HG03175 (cell line): ENCODE results near the gene RHOJ.

Experiments
- ATAC-seq: cut with Tn5 transposase; IDR thresholded peaks from one replicate; pipeline ENCODE4 v1.9.1; 2021; ENCODE audit warnings: mild to moderate bottlenecking, moderate library complexity; ENCODE audit not compliant: unreplicated experiment

The RHOJ gene

GRCh38 chr14:63205044-63205575 lies 867 bp downstream of the RHOJ start:
- no peak for ATAC-seq

- ATAC-seq = no peak
Observed at GRCh38 chr14:63205866-63206265, 1.6 kb downstream of the RHOJ start.

DNA sequence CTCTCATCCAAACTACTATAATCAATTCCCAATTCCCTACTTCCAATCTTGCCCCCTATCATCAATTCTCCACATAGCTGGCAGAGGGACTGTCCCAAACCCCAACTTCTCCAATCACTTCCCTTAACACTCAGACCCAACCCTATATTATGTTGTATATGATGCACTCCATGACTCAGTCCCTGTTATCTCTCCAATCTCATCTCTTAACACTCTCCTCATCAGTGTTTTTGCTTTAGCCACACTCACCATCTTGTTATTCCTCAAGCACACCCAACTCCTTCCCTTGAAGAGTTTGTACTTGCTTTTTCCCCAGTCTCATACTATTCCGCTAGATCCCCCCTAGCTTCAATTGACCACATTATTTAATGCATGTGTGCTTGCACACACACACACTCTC lies 4.9 kb downstream of the RHOJ start:
- no peak for ATAC-seq

- no peak for ATAC-seq
Observed at GRCh38 chr14:63210812-63211211, 6.6 kb downstream of the RHOJ start.

DNA sequence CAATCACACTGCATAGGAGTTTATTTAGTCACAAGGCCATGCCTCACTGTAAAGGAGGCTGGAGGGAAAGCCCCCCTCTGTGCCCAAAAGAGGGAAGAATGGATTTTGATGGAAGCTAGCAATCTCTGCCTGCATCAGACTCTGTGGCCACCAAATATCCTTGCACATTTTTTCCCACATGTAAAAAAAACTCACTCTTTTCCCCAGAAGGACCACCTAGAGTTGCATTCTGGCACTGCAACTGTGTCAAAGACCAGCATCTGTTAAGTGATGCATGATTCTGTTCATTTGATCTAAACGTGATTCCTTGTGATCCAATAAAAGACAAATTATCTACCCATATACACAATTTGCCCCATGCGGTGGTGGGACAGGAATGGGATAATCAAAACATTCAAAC lies 8.0 kb downstream of the RHOJ start:
- no peak for ATAC-seq

- no peak for ATAC-seq
Observed at GRCh38 chr14:63212776-63213500, 8.7 kb downstream of the RHOJ start.

DNA sequence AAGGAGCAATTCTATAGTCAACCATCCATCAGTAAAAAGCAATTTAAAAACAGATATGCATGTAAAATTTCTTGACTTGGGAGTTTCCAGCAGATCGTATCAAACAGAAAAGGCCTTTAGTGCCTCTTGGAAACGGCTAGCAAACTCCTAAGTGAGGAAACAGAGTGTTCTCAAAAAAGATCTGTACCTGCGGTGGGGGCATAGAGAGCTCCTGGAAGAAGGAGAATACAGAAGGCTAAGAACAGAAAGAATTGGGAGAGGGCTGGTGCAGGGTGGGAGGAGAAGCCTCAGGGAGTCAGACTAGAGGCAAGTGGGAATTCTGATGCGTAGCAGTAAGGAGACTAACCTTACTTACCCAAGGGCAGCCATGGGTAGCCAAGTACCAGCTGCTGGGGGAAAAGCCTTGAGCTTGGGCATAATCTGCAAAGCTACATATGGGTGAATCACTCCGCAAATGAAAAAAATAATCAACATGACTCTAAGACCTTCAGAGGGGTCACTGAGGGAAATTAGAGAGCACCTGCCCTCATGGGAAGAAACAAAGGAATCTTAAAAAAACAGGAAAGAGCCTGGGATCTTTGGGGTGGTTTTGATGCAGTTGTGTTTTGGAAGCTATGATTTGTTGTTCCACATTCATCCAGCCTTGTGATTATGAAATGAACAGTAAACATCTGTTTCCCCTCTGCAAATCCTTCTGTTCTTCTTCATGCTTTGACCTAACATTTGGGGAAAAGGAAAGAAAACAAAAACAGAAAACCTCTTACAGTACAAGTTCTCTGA lies 10.4 kb downstream of the RHOJ start:
- ATAC-seq = no peak

- ATAC-seq = no peak
Observed at GRCh38 chr14:63220526-63220925, 16.3 kb downstream of the RHOJ start.

DNA sequence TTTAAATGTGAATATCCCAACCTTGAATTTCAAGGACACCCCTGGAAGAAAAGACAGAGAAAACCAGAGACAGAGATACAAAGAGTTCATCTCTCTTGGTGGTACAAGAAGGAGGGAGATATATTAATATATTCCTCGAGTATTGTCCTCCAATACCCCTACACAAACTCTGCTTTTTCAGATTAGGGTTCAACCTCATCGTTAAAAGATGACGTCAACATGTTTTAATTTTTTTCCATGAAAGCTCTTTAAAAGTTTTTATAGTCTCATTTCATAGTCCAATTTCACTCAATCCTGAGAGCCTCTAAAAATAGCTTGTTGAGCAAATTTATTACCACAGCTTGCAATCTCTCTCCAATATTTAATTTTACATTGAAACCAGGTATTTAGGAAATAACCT lies 19.4 kb downstream of the RHOJ start:
- no peak for ATAC-seq

- no peak for ATAC-seq
Observed at GRCh38 chr14:63224196-63224595, 20.0 kb downstream of the RHOJ start.

- ATAC-seq = no peak
Observed at GRCh38 chr14:63228217-63228616, 24.0 kb downstream of the RHOJ start.

GRCh38 chr14:63229330-63230059 lies 25.3 kb downstream of the RHOJ start:
- ATAC-seq = no peak

DNA sequence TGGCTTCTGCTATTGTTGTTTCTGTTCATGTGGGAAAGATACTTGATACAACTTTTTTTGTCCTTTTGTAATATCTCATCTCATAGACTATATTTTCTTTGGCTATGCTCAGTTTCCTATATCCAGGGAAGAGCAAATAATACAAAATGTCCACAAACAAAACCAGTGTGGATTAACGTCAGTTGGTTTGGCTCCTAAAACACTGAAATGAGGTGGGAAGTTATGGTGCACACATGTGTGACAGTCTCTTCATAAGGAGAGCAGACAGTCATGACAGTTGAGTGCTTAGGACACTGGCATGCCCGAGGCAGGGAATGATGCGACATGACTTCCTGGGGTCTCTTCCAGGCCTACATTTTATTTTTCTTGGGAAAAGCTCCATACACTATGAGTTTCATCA lies 27.5 kb downstream of the RHOJ start:
- ATAC-seq = no peak

DNA sequence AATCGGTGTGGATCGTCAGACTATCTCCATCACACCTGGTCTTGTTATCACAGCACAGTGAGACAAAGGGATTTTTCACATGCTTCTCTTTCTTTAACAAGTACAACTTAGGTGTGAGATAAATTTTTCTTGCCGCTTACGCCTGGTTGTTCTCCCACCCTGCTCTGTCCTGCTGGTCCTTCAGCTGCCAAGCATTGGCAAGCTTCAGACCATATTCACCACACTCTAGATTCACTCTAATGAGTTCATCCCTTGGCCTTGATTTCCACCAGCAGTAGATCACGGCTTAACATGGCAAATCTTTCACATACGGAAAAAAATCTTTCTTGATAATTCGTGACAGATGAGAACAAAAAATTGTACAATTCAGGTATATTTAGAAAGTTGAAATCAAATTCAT lies 33.5 kb downstream of the RHOJ start:
- ATAC-seq = no peak

- no peak for ATAC-seq
Observed at GRCh38 chr14:63240221-63240620, 36.0 kb downstream of the RHOJ start.

GRCh38 chr14:63241096-63241495 lies 36.9 kb downstream of the RHOJ start:
- ATAC-seq = no peak

GRCh38 chr14:63243646-63244045 lies 39.4 kb downstream of the RHOJ start:
- ATAC-seq = no peak

DNA sequence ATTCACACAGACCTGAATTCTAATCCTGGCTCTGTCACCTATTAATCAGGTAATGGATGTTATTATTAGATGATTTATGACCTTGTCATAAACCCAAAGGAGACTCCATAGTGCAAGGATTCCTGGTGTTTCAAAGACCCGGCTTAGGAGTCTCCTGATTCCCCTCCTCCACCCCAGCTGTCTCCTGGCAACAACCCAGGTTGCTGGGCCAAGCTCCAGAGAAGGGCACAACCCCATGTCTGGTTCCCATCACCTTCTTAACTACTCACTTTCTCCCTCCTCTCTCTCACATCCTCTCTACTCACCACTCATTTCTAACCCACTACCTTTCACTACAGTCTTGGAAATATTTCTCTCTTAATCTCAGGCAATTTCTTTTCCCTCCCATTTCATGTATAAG lies 41.6 kb downstream of the RHOJ start:
- ATAC-seq = no peak

GRCh38 chr14:63248211-63248610 lies 44.0 kb downstream of the RHOJ start:
- ATAC-seq = no peak

- ATAC-seq = no peak
Observed at GRCh38 chr14:63249092-63249491, 44.8 kb downstream of the RHOJ start.

GRCh38 chr14:63257299-63257698 lies 53.1 kb downstream of the RHOJ start:
- ATAC-seq = no peak

- ATAC-seq = no peak
Observed at GRCh38 chr14:63262446-63262845, 58.2 kb downstream of the RHOJ start.
